Osteocyte (in vitro differentiated cells): ENCODE measurements around the gene SHOC1. TPM values are rescaled to one million over a fixed set of nuclear protein-coding genes. Genes with fewer than 3 reads are reported as not detected.
"Not testable (repeated sequence)": the region's sequence is repeated elsewhere in the genome, so short reads cannot be mapped to it uniquely, and the experiment has no call there.

Experiments used
- DNase-seq: peaks from one replicate; pipeline ENCODE4 v3.0.0; 2021; ENCODE audit warnings: mixed read lengths; ENCODE audit not compliant: unreplicated experiment; ENCODE audit errors: extremely low spot score
- H3K27ac Mint-ChIP-seq: one replicate; pipeline ENCODE4 v1.8.0; 2021; ENCODE audit warnings: mild to moderate bottlenecking, mixed read lengths; ENCODE audit not compliant: unreplicated experiment
- H3K27me3 Mint-ChIP-seq: one replicate; pipeline ENCODE4 v1.8.0; 2021; ENCODE audit warnings: mixed read lengths; ENCODE audit not compliant: unreplicated experiment
- H3K36me3 Mint-ChIP-seq: one replicate; pipeline ENCODE4 v1.8.0; 2021; ENCODE audit warnings: mixed read lengths; ENCODE audit not compliant: unreplicated experiment
- H3K4me1 Mint-ChIP-seq: one replicate; pipeline ENCODE4 v1.8.0; 2021; ENCODE audit warnings: mixed read lengths; ENCODE audit not compliant: unreplicated experiment
- H3K4me3 Mint-ChIP-seq: one replicate; pipeline ENCODE4 v1.8.0; 2021; ENCODE audit warnings: mild to moderate bottlenecking, moderate library complexity, mixed read lengths; ENCODE audit not compliant: unreplicated experiment
- H3K9me3 Mint-ChIP-seq: one replicate; pipeline ENCODE4 v1.8.0; 2021; ENCODE audit warnings: mixed read lengths; ENCODE audit not compliant: unreplicated experiment
- total RNA-seq: library from RNA; stranded (reverse); gene quantifications from 2 replicates; pipeline ENCODE4 v1.2.1, GENCODE V29; 2021
- TF ChIP-seq, protein P1 (sequence below): fragments of 200-600 bp; sonication (generic); IDR thresholded peaks from 2 replicates; pipeline ENCODE4 v1.5.0; 2021; ENCODE audit warnings: antibody characterized with exemption, mild to moderate bottlenecking, moderate library complexity

SHOC1 gene
- total RNA-seq, 1 donor from 2014 or later = not detected

DNA sequence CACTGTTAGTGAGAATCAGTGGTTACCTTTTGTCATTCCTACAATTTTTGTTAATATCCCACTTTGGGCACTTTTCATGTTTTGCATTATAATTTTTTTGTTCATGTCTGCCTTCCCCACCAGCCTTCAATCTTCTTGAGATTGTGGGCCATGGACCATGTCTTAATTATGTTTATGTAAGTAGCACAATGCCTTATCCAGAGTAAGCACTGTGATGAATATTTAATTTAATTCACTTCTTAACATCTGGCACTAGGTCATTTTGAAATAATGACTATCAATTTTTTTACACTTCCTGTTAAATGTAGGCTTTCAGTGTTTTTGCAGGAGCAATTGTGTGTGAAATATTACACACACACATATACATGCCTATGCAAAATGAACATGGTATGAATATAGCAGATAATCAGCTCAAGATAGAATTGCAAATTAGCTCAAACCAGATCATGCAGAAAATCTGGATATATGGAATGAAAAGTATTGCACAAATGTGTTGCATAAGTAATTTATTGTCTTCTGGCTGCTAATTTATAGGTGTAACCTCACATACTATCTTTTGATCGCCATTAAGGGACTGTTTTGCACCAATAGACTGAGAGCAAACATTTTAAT lies 5.3 kb upstream of the SHOC1 start:
- H3K27me3 Mint-ChIP-seq = no peaks in the 10 kb centered on the region
- H3K4me1 Mint-ChIP-seq = no peaks in the 10 kb centered on the region
- no peak overlapping the region for H3K4me3 Mint-ChIP-seq
- no peaks in the 10 kb centered on the region for H3K9me3 Mint-ChIP-seq
- no peak for DNase-seq
- H3K27ac Mint-ChIP-seq = no peak overlapping the region
- TF ChIP-seq, protein P1, sequence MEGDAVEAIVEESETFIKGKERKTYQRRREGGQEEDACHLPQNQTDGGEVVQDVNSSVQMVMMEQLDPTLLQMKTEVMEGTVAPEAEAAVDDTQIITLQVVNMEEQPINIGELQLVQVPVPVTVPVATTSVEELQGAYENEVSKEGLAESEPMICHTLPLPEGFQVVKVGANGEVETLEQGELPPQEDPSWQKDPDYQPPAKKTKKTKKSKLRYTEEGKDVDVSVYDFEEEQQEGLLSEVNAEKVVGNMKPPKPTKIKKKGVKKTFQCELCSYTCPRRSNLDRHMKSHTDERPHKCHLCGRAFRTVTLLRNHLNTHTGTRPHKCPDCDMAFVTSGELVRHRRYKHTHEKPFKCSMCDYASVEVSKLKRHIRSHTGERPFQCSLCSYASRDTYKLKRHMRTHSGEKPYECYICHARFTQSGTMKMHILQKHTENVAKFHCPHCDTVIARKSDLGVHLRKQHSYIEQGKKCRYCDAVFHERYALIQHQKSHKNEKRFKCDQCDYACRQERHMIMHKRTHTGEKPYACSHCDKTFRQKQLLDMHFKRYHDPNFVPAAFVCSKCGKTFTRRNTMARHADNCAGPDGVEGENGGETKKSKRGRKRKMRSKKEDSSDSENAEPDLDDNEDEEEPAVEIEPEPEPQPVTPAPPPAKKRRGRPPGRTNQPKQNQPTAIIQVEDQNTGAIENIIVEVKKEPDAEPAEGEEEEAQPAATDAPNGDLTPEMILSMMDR = no peak
- no peaks in the 10 kb centered on the region for H3K36me3 Mint-ChIP-seq

DNA sequence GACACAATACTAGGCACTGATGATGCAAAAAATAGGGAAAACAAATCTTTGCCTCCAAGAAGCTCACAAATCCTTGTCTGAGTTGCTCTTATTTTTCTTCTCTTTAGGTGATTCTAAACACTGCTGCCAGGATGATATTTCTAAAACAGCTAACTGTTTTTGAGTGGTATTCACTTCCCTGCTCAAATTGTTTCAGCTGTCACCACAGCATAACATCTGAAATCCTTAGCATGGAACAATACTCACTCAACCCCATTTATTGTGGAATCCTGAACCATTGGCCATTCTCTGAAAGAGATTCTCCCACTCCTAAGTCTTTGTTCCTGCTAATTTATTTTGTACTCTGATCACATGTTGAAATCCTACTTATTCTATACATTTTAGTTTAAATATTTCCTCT lies 4.8 kb upstream of the SHOC1 start:
- no peaks in the 10 kb centered on the region for H3K36me3 Mint-ChIP-seq
- no peak for DNase-seq
- no peak overlapping the region for H3K27ac Mint-ChIP-seq
- H3K4me3 Mint-ChIP-seq = no peak overlapping the region
- TF ChIP-seq, protein P1 = no peak
- H3K9me3 Mint-ChIP-seq = peaks cover 3% of the 10 kb centered on the region
- H3K4me1 Mint-ChIP-seq = no peaks in the 10 kb centered on the region
- no peaks in the 10 kb centered on the region for H3K27me3 Mint-ChIP-seq

DNA sequence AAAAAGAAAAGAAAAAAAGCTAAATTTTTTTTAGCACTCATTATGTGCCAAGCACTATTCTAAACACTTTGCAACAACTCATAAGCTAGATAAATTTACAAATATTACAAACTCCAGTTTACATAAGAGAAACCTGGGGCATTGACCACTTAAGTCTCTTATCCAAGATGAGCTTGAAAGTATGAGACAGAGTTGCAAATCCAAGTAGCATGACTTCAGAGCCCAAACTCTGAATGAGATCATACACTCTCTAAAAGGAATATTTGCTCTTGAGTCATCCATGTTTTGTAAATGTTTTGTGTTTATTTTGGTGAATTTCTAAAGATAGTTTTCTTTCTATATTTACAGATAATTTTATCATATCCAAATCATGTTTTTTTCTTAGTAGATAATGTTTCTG lies 4.0 kb upstream of the SHOC1 start:
- no peaks in the 10 kb centered on the region for H3K36me3 Mint-ChIP-seq
- no peak for DNase-seq

DNA sequence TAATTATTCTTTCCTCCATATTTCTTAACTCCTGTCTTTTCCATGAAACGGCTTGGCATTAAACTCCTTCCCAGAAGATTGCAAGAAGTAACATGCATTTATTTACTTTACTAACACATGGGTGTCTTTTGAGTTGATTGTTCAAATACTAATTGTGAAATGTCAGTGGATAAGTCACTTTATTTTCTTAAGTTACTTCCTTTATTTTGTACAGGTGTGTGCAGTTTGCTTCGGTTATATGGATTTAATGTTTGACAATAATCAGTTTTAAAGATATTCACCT lies 761 bp upstream of the SHOC1 start:
- peaks cover 3% of the 10 kb centered on the region for H3K9me3 Mint-ChIP-seq
- no peaks in the 10 kb centered on the region for H3K4me1 Mint-ChIP-seq
- H3K36me3 Mint-ChIP-seq = no peaks in the 10 kb centered on the region
- no peak overlapping the region for H3K4me3 Mint-ChIP-seq
- H3K27ac Mint-ChIP-seq = no peak overlapping the region
- H3K27me3 Mint-ChIP-seq = no peaks in the 10 kb centered on the region
- TF ChIP-seq, protein P1 = no peak
- no peak for DNase-seq

More for the DNA sequence above, 4.0 kb upstream of the SHOC1 start:
- Mint-ChIP-seq H3K4me3 (no peak overlapping the region), H3K27ac (no peak overlapping the region), H3K9me3 (peaks cover 3% of the 10 kb centered on the region), H3K4me1 (no peaks in the 10 kb centered on the region), H3K27me3 (no peaks in the 10 kb centered on the region)
- TF ChIP-seq, protein P1 = no peak

DNA sequence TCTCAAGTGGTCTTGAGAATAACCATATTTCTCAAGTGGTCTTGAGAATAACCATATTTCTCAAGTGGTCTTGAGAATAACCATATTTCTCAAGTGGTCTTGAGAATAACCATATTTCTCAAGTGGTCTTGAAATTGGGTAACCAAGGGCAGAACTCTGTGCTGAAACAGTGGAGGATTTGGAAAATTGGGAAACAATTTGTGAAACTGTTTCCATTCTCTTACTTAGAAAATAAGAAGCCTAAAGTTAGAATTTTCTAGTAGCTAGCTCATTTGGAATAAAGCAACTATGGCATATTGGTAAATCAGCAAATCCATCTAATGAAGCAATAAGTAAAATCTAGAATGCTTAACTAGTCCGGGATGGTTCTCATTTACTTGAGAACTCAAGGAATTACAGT lies 2.9 kb downstream of the SHOC1 start:
- peaks cover 11% of the 10 kb centered on the region for H3K9me3 Mint-ChIP-seq
- H3K27me3 Mint-ChIP-seq, DNase-seq, H3K27ac Mint-ChIP-seq, H3K36me3 Mint-ChIP-seq, H3K4me3 Mint-ChIP-seq, H3K4me1 Mint-ChIP-seq: not testable (repeated sequence)

GRCh38 chr9:111789881-111790280 lies 4.9 kb downstream of the SHOC1 start:
- Mint-ChIP-seq H3K36me3 (peaks cover 8% of the 10 kb centered on the region), H3K27ac (no peak overlapping the region), H3K9me3 (peaks cover 14% of the 10 kb centered on the region), H3K4me1 (no peaks in the 10 kb centered on the region), H3K27me3 (no peaks in the 10 kb centered on the region), H3K4me3 (no peak overlapping the region)
- TF ChIP-seq, protein P1 = no peak
- DNase-seq = no peak
